ENCODE measurements around the gene PIAS4. TPM values are rescaled to one million over a fixed set of nuclear protein-coding genes. Genes with fewer than 3 reads are reported as not detected.
A peak's percentile ranks its signal among the peaks of the same experiment; 100 is the strongest.

PIAS4 gene
- total and polyA plus RNA-seq, 9 of the 15 experiments (the other 6 are each of a cell fraction or from before 2014, with no cell fraction given), result 0.27 to 34.9 (median 14.4) TPM

DNA sequence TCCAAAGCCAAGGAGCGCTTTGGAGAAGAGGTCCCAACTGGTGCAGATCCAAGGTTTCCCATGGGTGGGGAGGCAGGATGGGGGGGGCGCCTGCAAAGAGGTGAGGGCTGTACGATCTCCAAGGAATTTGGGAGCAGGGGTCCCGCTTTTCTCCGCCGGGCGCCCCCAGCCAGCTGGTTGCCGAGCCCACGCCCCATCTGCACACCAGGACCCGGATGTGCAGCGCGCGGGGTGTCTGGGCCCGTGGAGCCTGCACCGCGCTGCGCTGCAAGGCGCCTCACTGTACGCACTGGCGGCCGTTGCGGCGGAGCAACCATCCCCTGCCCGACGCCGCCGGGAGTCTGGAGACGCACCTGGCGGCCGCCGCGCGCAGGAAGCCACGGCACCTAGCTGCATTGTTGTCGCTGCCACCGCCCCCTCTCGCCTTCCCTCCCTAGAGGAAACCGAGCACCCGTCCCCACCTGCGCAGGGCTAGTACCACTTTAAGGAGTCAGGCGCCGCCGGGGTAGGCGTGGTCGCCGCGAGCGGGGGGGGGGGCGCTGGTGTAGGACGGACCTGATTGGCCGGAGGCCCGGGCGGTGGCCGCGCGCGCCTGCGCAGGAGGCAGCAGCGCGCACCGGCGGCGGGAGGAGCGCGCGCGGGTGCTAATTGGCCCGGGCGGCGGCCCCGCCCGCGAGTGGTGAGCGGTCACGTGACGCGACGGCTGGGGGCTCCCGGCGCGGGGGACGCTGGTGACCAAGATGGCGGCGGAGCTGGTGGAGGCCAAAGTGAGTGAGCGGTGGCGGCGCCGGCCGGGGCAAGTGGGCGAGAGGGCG lies at the start of gene PIAS4 (continued):
- TF ChIP-seq ZBTB33 (CRISPR knock-in tag; IDR thresholded peaks at IDR 0.05) (0 out of 2 replicates have a peak, but pooled peaks have one; percentile 15), NCOA4 (IDR thresholded peaks at IDR 0.05; ENCODE audit: partially characterized antibody) (no peak), FIP1L1 (IDR thresholded peaks at IDR 0.05; ENCODE audit: low read depth, low read length, poor library complexity, severe bottlenecking) (peak; percentile 41), ZNF592 (IDR thresholded peaks at IDR 0.05) (0 out of 2 replicates have a peak, but pooled peaks have one; percentile 23), ARID1B (IDR thresholded peaks at IDR 0.05) (0 out of 2 replicates have a peak, but pooled peaks have one; percentile 6), ZNF253 (CRISPR knock-in tag; conservative IDR thresholded peaks at IDR 0.05) (no peak), CHD1 (IDR thresholded peaks at IDR 0.05; ENCODE audit: low read length) (peak; percentile 52), PHF8 (IDR thresholded peaks at IDR 0.05; ENCODE audit: borderline replicate concordance, low read length) (peak; percentile 90; the same call in 1 of the 2 replicates), SMAD4 (CRISPR knock-in tag; conservative IDR thresholded peaks at IDR 0.05) (peak; percentile 65; the same call in 1 of the 2 replicates), GABPB1 (CRISPR knock-in tag; IDR thresholded peaks at IDR 0.05) (peak; percentile 68), HNRNPLL (IDR thresholded peaks at IDR 0.05; ENCODE audit: low read depth, low read length, poor library complexity, severe bottlenecking) (peak; percentile 80), SIN3A (IDR thresholded peaks at IDR 0.05; ENCODE audit: borderline replicate concordance in 2 of 2, control insufficient read depth in 1 of 2, low read depth in 2 of 2, low read length in 2 of 2) (peak; percentile 71 to 88; a peak in 2 of 4 replicates)
